ENCODE measurements around the gene ZSCAN25.
"Not testable (repeated sequence)": the region's sequence is repeated elsewhere in the genome, so short reads cannot be mapped to it uniquely, and the experiment has no call there.

ZSCAN25 gene

DNA sequence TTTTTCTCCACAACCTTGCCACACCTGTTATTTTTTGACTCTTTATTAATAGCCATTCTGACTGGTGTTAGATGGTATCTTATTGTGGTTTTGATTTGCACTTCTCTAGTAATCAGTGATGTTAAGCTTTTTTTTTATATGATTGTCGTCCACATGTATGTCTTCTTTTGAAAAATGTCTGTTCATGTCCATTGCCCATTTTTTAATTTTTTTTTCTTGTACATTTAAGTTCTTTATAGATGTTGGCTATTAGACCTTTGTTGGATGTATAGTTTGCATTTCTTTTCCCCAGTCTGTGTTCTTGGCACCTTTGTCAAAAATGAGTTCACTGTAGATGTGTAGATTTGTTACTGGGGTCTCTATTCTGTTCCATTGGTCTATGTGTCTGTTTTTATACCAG lies 28.8 kb downstream of the ZSCAN25 start:
- DNase-seq (ENCODE audit: low spot score), result no peak

DNA sequence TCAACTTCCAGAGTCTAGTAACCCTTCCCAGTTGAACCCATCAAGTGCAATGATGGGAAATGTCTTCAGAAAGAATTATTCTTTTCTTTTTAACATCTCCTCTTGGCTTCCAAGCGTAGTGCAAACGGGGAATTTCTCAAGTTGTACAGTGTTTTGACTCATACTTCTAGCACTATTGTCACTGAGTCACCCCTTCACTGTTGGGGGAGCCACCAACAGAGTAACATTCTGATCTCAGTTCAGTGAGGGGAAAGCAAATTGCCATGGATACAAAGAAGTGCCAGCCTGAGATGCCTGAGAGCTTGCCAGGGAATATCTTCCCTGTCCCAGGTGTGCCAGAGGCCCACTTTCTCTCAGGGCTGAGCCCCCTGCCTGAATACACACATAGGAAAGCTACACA lies 32.1 kb downstream of the ZSCAN25 start:
- DNase-seq (ENCODE audit: low spot score), result no peak

DNA sequence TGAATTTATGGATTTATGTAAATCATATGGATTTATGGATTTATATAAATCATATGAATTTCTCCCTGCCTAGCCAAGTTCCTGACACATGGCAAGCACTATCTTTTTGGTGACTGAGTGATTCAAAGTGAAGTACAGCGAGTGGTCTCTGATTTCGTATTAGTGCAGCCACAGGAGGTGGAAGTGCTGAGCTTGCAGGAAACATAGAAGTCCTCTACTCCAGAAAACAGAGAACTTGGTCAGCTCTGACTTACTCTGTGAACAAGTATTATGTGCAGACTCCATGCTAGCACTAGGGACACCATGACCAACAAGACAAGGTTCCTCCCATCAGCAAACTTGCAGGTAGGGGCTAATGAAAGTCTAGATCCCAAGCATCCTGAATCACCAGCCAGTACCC lies 34.5 kb downstream of the ZSCAN25 start:
- DNase-seq (ENCODE audit: low spot score), result no peak

DNA sequence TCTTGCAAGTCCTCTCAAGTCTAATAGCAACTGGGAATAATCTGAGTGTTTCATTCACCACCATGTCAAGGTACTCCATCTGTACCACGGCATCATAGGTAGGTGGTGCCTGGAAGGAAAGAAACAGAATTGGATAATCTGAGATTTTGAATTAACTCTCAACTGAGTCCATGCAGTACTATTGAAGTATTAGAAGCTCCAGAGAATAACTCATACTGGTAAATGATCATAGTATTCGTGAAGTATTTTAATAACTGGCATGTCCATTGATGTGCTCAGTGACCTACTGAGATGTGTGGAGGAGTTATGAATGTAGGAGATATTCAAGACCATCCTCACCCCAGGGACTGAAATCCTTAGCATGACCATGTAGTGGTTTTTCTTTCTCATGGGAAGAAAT lies 35.9 kb downstream of the ZSCAN25 start:
- no peak for DNase-seq (ENCODE audit: low spot score)

DNA sequence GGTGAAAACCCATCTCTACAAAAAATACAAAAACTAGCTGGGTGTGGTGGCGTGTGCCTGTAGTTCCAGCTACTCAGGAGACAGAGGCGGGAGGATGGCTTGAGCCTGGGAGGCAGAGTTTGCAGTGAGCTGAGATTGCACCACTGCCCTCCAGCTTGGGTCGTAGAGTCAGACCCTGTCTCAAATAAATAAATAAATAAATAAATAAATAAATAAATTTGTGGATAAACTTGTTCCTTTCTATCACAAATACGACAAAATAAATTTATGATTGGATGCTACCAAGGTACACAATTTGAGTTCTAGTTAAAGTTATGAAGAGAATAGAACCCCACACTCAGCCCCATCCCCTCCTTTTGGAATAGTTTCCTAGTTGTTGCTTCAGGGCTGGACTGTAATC lies 36.5 kb downstream of the ZSCAN25 start:
- DNase-seq (ENCODE audit: low spot score), result not testable (repeated sequence)

DNA sequence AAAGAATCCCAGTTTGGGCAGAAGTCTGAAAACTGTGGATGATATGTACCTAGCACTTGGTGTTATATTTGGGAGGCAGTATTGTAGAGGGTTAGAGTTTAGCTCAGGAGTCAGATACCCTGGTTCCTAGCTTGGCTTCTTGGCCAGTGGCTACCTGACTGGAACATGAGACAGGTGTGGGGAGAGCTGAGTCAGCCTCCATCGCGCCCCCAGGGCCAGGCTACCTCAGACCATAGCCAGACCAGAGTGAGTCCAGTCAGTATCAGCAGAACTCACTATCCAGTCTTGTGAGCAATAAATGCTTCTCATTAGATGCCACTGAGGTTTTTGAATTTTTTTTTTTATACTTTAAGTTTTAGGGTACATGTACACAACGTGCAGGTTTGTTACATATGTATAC lies 37.0 kb downstream of the ZSCAN25 start:
- DNase-seq (ENCODE audit: low spot score), result no peak

DNA sequence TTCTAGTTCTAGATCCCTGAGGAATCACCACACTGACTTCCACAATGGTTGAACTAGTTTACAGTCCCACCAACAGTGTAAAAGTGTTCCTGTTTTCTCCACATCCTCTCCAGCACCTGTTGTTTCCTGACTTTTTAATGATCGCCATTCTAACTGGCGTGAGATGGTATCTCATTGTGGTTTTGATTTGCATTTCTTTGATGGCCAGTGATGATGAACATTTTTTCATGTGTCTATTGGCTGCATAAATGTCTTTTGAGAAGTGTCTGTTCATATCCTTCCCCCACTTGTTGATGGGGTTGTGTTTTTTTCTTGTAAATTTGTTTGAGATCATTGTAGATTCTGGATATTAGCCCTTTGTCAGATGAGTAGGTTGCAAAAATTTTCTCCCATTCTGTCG lies 37.9 kb downstream of the ZSCAN25 start:
- DNase-seq (ENCODE audit: low spot score), result not testable (repeated sequence)

DNA sequence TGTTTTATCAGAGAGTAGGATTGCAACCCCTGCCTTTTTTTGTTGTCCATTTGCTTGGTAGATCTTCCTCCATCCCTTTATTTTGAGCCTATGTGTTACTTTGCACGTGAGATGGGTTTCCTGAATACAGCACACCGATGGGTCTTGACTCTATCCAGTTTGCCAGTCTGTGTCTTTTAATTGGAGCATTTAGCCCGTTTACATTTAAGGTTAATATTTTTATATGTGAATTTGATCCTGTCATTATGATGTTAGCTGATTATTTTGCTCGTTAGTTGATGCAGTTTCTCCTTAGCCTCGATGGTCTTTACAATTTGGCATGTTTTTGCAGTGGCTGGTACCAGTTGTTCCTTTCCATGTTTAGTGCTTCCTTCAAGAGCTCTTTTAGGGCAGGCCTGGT lies 41.1 kb downstream of the ZSCAN25 start:
- not testable (repeated sequence) for DNase-seq (ENCODE audit: low spot score)

DNA sequence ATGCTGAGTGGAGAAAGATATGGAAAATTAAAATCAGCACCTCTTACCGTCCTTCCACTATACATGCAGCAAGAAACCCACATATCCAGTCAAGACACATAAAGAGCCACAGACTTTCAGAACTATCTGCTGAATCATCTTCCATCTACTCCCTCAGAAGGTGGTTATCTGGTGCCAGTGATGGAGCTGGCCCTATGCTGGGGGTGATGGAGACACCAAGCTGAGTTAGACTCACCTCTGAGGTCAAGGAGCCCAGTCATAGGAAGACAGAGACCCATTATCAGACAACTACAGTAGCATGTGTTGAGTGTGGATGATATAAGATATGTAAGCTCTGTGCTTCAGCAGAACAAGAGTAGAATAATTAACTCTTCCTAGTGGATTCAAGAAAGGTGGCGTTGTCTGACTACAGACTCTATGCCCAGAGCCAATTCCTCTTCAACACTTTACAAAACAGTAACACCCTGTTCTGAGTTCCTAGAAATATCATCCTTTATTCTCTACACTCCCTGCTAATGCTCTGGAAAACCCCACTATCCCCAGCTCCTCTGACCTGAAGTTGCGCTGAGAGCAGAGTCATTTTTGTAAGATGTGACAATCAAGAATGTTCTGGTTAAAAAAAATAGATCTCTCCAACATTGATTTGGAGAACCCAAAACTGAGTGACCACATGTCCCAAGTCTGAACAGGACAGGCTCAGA lies 48.7 kb downstream of the ZSCAN25 start:
- DNase-seq (ENCODE audit: low spot score), result no peak

DNA sequence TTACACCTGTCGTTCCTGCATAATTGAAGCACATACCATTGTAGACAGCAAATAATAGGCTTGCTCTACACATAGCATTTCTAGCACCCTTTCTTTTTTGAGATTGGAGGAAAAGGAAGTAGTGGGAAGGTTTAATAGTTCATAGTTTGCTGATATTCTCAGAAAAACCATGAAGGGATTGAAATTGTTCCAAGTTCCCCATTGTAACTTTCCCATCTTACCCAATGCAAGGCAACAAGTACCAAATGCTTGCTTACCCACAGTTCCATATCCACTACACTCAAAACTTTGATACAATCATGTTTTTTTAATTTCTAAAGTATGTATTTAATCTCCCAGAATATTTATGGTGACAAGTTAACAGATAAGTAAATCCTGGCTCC lies 49.3 kb downstream of the ZSCAN25 start:
- no peak for DNase-seq (ENCODE audit: low spot score)

DNA sequence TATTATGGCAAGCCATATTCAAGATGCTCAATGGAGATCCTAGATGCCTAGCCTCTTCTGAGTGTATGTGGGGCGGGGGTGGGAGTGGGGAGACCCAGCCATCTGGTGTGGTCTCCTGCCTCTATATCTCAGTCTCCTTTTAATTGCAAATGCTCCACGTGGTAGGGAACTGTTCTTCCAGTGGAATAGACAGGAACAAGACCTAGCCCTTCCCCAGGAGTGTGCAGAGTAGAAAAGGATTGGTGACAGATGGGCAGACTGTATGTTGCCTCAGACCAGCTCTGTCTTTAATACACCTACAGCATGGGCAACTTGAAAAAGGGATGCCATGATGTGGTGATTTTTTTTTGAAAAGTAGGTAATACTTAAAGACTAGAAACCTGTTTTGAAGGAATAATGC lies 50.4 kb downstream of the ZSCAN25 start:
- DNase-seq (ENCODE audit: low spot score), result no peak

DNA sequence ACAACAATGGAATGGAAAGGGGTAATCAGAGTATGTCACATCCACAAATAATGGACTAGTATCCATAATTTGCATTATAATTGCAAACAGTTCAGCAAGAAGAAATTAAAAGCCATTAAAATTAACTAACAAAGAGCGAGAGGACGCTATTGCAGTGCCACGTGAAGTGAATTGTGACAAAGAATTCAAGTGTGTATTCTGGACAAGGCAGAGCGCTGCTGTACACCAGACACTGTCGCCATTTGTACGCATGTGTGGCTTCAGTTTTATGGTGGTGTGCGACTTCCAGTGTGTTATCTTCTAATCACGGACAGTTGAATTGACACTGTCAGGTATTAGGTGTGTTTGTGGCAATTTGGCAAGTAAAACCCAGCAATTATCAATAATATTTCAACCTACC lies 51.8 kb downstream of the ZSCAN25 start:
- no peak for DNase-seq (ENCODE audit: low spot score)

DNA sequence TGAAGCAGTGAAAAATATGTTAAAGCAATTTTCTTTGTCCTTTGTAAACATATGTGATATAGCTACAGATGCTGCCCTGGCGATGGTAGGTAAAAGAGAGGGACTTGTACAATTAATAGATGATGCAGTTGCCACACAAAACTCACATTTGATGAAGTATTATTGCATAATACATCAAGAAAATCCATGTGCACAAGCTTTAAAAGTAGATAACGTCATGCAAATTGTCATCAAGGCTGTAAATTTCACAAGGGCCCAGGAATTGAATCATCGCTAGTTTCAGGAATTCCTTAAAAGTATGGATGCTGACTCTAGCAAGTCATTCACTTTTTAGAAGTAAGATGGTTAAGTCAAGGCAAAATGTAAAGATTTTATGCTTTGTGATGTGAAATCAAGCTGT lies 53.0 kb downstream of the ZSCAN25 start:
- DNase-seq (ENCODE audit: low spot score), result no peak

DNA sequence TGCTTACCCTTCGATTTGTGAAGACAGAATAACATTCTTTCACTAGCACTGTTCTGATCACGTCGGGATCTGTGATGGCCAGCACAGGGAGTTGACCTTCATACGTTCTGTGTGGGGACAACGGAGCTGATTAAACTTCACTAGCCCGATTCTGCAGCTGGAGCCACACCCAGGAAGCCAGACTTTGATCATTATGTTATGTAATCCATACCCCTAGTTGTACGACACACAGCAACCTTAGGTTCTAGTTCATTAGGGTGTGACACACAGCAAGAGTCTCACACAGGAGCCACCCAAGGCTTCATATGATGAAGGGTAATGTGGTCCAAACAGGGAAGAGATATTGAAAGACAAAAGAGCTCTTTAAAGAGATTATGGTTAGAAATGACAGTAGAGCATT lies 55.8 kb downstream of the ZSCAN25 start:
- DNase-seq (ENCODE audit: low spot score), result no peak

DNA sequence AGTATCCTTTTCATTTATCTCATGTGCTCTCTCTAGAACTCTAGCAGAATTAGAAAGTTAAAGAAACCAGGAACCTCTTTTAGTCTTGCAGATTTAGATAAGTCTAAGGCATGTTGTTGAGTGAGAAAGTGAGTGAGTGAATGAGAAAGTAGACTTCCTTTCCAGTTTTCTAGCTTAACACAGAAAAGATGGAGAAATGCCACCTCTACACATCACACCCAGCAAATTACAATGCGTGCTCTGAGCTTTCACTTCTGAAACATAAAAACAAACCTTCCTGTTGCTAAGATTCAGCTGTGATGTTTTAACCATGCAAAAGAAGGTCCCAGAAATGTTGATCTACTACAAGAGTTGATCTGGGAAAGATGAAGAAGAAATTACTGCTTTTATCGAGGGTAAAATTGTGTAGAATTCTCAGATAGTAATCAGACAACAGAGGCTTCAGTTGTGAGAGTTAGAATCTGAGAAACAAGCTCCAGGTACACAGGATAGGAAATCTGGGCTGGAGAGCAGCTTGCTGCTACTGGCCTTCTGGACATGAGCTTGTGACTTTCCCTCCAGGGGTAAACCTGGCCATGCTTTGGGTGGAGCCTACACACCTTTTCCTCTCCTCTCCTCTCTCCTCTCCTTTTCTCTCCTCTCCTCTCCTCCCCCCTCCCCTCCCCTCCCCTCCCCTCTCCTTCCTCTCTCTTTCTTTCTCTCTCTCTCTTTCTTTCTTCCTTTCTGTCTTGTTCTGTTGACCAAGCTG lies 58.4 kb downstream of the ZSCAN25 start:
- DNase-seq (ENCODE audit: low spot score), result no peak

DNA sequence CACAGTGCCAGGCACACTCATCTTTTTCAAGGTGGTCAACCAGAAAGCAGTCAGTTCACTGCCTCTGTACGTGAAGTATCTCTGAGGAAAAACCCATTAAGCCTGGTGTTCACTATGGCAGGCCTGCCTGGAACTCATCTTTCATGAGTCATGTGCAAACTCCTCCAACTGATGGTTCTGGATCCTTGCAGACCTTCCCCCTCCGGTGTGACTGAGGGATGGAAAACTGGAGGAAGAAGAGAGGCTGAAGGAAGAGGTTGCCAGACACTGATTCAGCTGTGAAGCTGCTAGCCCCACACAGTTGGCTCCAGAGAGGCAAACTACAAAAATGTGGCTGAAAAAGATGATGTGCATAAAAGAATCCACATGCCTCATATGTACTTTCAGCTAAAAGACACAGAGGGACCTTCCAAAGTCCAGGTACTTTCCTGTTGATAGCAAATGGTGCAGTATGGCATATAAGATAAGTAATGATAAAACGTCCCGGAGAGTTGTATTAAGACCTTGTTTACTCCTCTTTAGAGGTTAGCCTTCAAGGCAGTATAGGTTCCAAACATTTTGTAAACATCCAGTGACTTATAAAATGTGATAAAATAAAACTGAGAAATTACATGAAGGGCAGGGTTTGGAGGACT lies 60.4 kb downstream of the ZSCAN25 start:
- DNase-seq (ENCODE audit: low spot score), result no peak

DNA sequence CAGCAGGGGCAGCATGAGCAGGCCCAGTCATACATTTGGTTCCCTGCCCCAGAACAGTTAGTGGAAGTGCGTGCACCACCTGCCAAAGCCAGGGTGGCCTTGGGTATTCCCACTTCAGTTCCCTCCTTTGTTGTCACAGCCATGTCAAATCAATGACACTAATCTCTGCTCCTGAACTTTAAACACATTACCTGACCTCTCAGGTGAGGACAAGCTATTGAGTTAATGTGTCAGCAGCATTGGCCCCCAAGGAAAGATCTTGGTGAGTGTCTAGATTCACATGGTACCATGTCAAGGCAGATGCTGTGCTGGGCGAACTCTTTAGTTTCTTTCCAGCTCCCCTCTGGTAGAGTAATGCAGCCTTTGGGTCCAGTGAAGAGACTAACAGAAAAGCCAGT lies 60.9 kb downstream of the ZSCAN25 start:
- DNase-seq (ENCODE audit: low spot score), result no peak

DNA sequence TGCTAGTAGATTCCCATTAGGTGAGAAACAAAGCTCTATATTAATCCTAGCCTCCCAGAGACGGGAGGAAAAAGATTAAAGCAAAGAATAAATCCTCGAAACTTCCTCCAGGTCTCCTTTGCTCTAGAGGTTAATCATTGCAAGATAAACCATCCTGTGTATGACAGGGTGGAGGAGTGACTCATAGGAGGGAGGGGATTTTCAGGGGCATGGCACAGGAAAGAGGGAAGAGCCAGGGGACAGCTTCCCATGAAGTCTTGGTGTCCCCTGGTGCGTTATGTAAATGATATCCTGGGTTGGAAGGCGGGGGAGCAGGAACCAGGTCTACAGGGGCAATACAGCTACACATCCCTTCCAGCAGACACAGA lies 62.3 kb downstream of the ZSCAN25 start:
- no peak for DNase-seq (ENCODE audit: low spot score)

DNA sequence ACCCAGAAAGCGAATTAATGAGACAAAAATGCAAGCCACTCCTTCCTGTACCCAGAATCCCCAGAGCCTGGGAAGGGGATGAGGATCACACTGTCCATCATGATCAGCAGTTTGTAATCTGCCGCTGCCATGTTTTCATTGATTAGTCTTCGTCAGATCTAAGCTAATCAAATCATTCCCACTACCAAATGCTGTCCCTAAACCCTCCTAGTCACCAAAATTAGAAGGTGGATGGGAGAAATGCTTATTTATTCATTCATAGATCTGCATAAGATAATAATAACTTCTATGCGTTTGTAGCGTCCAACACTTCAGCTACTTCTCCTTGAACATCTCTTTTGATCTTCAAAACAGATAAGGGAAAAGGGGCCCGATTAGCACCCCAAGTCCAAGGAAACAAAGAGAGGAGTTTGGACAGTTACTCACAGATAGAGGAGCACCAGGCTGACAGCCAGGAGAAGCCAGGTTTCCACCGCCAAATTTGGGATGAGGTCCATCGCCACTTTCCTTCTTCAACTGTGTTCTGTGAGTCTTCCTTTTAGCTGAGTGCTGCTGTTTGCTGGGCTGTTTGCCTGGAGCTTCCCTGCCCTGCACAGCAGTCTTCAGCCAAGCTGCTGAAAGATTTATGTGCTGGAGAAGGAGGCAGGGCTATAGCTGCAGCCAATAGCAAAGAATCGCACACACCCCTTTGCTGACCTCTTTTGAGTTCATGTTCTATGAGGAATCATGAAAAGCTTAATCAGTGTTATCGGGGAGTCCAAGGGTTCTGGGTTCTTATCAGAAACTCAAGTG lies 62.9 kb downstream of the ZSCAN25 start, which contains the start of gene CYP3A5:
Gene CYP3A5 (minus strand): TSS at position 597 of the 792 bp plus-strand sequence. CDS start 100 bp downstream, at position 497.
- DNase-seq (ENCODE audit: low spot score), result peak; percentile 27
